CD14-positive monocyte (primary cell): ENCODE data around the gene PLCH2. TPM values are rescaled to one million over a fixed set of nuclear protein-coding genes. Genes with fewer than 3 reads are reported as not detected.

Experiments used
- DNase-seq, 3 donors: peaks; one replicate each; pipeline ENCODE4 v3.0.0-alpha.2; 2011 to 2022
- H2AFZ ChIP-seq: 2 replicates; pipeline ENCODE4 v1.6.0; 2012; ENCODE audit warnings: mild to moderate bottlenecking, low read depth, low read length, inconsistent platforms; ENCODE audit not compliant: insufficient read depth, poor library complexity, severe bottlenecking
- H3K27ac ChIP-seq, 2 donors: 1 replicate in 1 of 2; 2 replicates in 1 of 2; pipeline ENCODE4 v1.5.1; 2012 to 2013; ENCODE audit warnings: low read length in 2 of 2, control low read depth in 1 of 2, inconsistent platforms in 1 of 2, low read depth in 1 of 2, mild to moderate bottlenecking in 1 of 2
- H3K27me3 ChIP-seq, 2 donors: one replicate each; pipeline versions ENCODE4 v1.6.0 to v1.6.1; 2011 to 2013; ENCODE audit warnings: low read length in 2 of 2; ENCODE audit not compliant: control insufficient read depth in 2 of 2, insufficient read depth in 2 of 2
- H3K36me3 ChIP-seq, 2 donors: replicated peaks in 1 of 2; 1 replicate in 1 of 2; 2 replicates in 1 of 2; pipeline versions ENCODE4 v1.5.1 to v1.6.1; 2012 to 2013; ENCODE audit warnings: low read length in 2 of 2, control low read depth in 1 of 2, inconsistent platforms in 1 of 2, mild to moderate bottlenecking in 1 of 2; ENCODE audit not compliant: insufficient read depth in 2 of 2, control insufficient read depth in 1 of 2
- H3K4me1 ChIP-seq, 2 donors: 1 replicate in 1 of 2; 2 replicates in 1 of 2; pipeline versions ENCODE4 v1.5.1 to v1.6.1; 2012 to 2013; ENCODE audit warnings: low read length in 2 of 2, control low read depth in 1 of 2, inconsistent platforms in 1 of 2, mild to moderate bottlenecking in 1 of 2, moderate library complexity in 1 of 2; ENCODE audit not compliant: insufficient read depth in 2 of 2, control insufficient read depth in 1 of 2
- H3K4me2 ChIP-seq: replicated peaks from 2 replicates; pipeline ENCODE3; 2012; ENCODE audit warnings: low read length, moderate library complexity, mild to moderate bottlenecking; ENCODE audit not compliant: poor library complexity, severe bottlenecking; ENCODE audit errors: extremely low read depth
- H3K4me3 ChIP-seq, 3 experiments: fragments of 200-600 bp in 1 of 3; sonication (generic) in 1 of 3; replicated peaks in 1 of 3; 1 replicate in 2 of 3; 2 replicates in 1 of 3; pipeline ENCODE4 v1.5.1; 2011 to 2013; ENCODE audit warnings: low read length in 3 of 3, mild to moderate bottlenecking in 3 of 3, control low read depth in 2 of 3, low read depth in 2 of 3, inconsistent platforms in 1 of 3, moderate library complexity in 1 of 3
- H3K79me2 ChIP-seq: 2 replicates; pipeline ENCODE4 v1.6.0; 2012; ENCODE audit warnings: mild to moderate bottlenecking, control low read depth, inconsistent platforms, low read length, moderate library complexity; ENCODE audit not compliant: insufficient read depth
- H3K9ac ChIP-seq: 2 replicates; pipeline ENCODE4 v1.6.0; 2017; ENCODE audit warnings: low read length, mild to moderate bottlenecking; ENCODE audit not compliant: insufficient read depth, poor library complexity, severe bottlenecking
- H3K9me3 ChIP-seq, 2 donors: replicated peaks in 1 of 2; 1 replicate in 1 of 2; 2 replicates in 1 of 2; pipeline versions ENCODE4 v1.5.1 to v1.6.1; 2012 to 2013; ENCODE audit warnings: low read length in 2 of 2, control low read depth in 1 of 2; ENCODE audit not compliant: control insufficient read depth in 1 of 2, insufficient read depth in 1 of 2
- H4K20me1 ChIP-seq: 2 replicates; pipeline ENCODE4 v1.6.0; 2012; ENCODE audit warnings: mild to moderate bottlenecking, low read length, control low read depth, moderate library complexity; ENCODE audit not compliant: insufficient read depth
- H3K27ac Mint-ChIP-seq, 7 donors: one replicate each; pipeline ENCODE4 v1.8.0; 2020; ENCODE audit warnings: mild to moderate bottlenecking in 7 of 7, mixed read lengths in 7 of 7, moderate library complexity in 6 of 7, inconsistent platforms in 2 of 7
- H3K27me3 Mint-ChIP-seq, 3 donors: one replicate each; pipeline ENCODE4 v1.8.0; 2021 to 2022; ENCODE audit warnings: low read depth in 3 of 3, mild to moderate bottlenecking in 3 of 3, mixed read lengths in 3 of 3, moderate library complexity in 3 of 3, inconsistent platforms in 1 of 3
- H3K36me3 Mint-ChIP-seq, 2 donors: one replicate each; pipeline ENCODE4 v1.8.0; 2020; ENCODE audit warnings: mixed read lengths in 2 of 2, inconsistent platforms in 1 of 2, mild to moderate bottlenecking in 1 of 2
- H3K4me1 Mint-ChIP-seq: one replicate; pipeline ENCODE4 v1.8.0; 2020; ENCODE audit warnings: mild to moderate bottlenecking, mixed read lengths
- H3K4me3 Mint-ChIP-seq, 2 donors: one replicate each; pipeline ENCODE4 v1.8.0; 2020; ENCODE audit warnings: mild to moderate bottlenecking in 2 of 2, mixed read lengths in 2 of 2, moderate library complexity in 1 of 2
- H3K9me3 Mint-ChIP-seq, 7 donors: one replicate each; pipeline ENCODE4 v1.8.0; 2020 to 2022; ENCODE audit warnings: mixed read lengths in 7 of 7, mild to moderate bottlenecking in 6 of 7, moderate library complexity in 6 of 7, inconsistent platforms in 2 of 7
- WGBS: methylation state at CpG from one replicate; pipeline ENCODE4 v1.1.5; 2013; ENCODE audit warnings: missing lambda C conversion rate; ENCODE audit not compliant: insufficient coverage; 5-methylcytosine and 5-hydroxymethylcytosine counted together
- intact Hi-C, 2 donors: fragments of 100-400 bp; cut with micrococcal nuclease; formaldehyde crosslinking; loops; one replicate each; pipeline versions ENCODE4 v1.15.0 to v1.15.1; 2023
- polyA plus RNA-seq, 3 donors: library from polyadenylated mRNA; depleted of rRNA in 1 of 3; unstranded in 2 of 3; stranded (reverse) in 1 of 3; fragments of 300-500 nt in 2 of 3; fragments of >200 nt in 1 of 3; fragmentation: Illumina TruSeq in 2 of 3; gene quantifications; 1 replicate in 2 of 3; 2 replicates in 1 of 3; pipeline ENCODE4 v1.2.3, GENCODE V29; 2012 to 2021
- TF ChIP-seq, protein P1 (sequence below): fragments of 200-600 bp; IDR thresholded peaks from one replicate; pipeline ENCODE4 v1.8.0; 2022; ENCODE audit warnings: antibody characterized with exemption, mild to moderate bottlenecking

Gene PLCH2
- polyA plus RNA-seq, 3 donors = 1.2 TPM; not detected in 2

- TF ChIP-seq, protein P1, sequence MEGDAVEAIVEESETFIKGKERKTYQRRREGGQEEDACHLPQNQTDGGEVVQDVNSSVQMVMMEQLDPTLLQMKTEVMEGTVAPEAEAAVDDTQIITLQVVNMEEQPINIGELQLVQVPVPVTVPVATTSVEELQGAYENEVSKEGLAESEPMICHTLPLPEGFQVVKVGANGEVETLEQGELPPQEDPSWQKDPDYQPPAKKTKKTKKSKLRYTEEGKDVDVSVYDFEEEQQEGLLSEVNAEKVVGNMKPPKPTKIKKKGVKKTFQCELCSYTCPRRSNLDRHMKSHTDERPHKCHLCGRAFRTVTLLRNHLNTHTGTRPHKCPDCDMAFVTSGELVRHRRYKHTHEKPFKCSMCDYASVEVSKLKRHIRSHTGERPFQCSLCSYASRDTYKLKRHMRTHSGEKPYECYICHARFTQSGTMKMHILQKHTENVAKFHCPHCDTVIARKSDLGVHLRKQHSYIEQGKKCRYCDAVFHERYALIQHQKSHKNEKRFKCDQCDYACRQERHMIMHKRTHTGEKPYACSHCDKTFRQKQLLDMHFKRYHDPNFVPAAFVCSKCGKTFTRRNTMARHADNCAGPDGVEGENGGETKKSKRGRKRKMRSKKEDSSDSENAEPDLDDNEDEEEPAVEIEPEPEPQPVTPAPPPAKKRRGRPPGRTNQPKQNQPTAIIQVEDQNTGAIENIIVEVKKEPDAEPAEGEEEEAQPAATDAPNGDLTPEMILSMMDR = no peak
- no peak overlapping the region for H3K9ac ChIP-seq
- no peak overlapping the region for H3K27ac ChIP-seq
- no peak overlapping the region for H3K27ac Mint-ChIP-seq
- peaks cover 7 to 18% (median 7%) of the 10 kb centered on the region in 3 donors for H3K27me3 Mint-ChIP-seq
- H3K27me3 ChIP-seq = no peaks in the 10 kb centered on the region
- no peaks in the 10 kb centered on the region for H3K4me1 ChIP-seq
- no peak overlapping the region for H3K4me3 Mint-ChIP-seq
- intact Hi-C loops = no loop called here
- no peak overlapping the region for H3K4me3 ChIP-seq
- peaks cover 0 to 3% (median 0%) of the 10 kb centered on the region in 7 donors for H3K9me3 Mint-ChIP-seq
- H3K9me3 ChIP-seq = no peaks in the 10 kb centered on the region
- no peak for DNase-seq
- no peaks in the 10 kb centered on the region for H3K79me2 ChIP-seq
- WGBS = 94% methylated on average over 3 of the region's 7 CpGs
- no peaks in the 10 kb centered on the region for H4K20me1 ChIP-seq
- H3K36me3 ChIP-seq = no peaks in the 10 kb centered on the region
- H3K4me1 Mint-ChIP-seq = no peaks in the 10 kb centered on the region
- no peak overlapping the region for H3K4me2 ChIP-seq
- no peak overlapping the region for H2AFZ ChIP-seq
- no peaks in the 10 kb centered on the region for H3K36me3 Mint-ChIP-seq
These were observed 39.2 kb upstream of the PLCH2 start for GRCh38 chr1:2436876-2437275.

GRCh38 chr1:2437617-2438016, 38.5 kb upstream of the PLCH2 start:
- H3K9me3 ChIP-seq = no peaks in the 10 kb centered on the region
- H4K20me1 ChIP-seq = no peaks in the 10 kb centered on the region
- WGBS = 93% methylated on average over 13 of the region's 15 CpGs
- H3K9ac ChIP-seq = no peak overlapping the region
- peaks cover 0 to 3% of the 10 kb centered on the region in 2 donors for H3K27me3 ChIP-seq
- H3K36me3 ChIP-seq = no peaks in the 10 kb centered on the region
- TF ChIP-seq, protein P1 = no peak
- DNase-seq = no peak
- no peak overlapping the region for H3K27ac ChIP-seq
- Mint-ChIP-seq H3K36me3 (no peaks in the 10 kb centered on the region), H3K27me3 (peaks cover 10 to 25% (median 15%) of the 10 kb centered on the region in 3 donors), H3K4me3 (no peak overlapping the region), H3K9me3 (peaks cover 0 to 3% (median 0%) of the 10 kb centered on the region in 7 donors), H3K27ac (no peak overlapping the region), H3K4me1 (no peaks in the 10 kb centered on the region)
- intact Hi-C loops = no loop called here
- H3K4me1 ChIP-seq = no peaks in the 10 kb centered on the region
- H2AFZ ChIP-seq = no peak overlapping the region
- H3K79me2 ChIP-seq = no peaks in the 10 kb centered on the region
- no peak overlapping the region for H3K4me2 ChIP-seq
- no peak overlapping the region for H3K4me3 ChIP-seq
